Measurements from ENCODE around the gene PSMA3. TPM values are rescaled to one million over a fixed set of nuclear protein-coding genes. Genes with fewer than 3 reads are reported as not detected.

The PSMA3 gene
- total and polyA plus RNA-seq, 12 donors, result 80.9 to 270 (median 162) TPM

- TF ChIP-seq CTCF (IDR thresholded peaks at IDR 0.05), result no peak
- no peak for TF ChIP-seq POLR2A (IDR thresholded peaks at IDR 0.05)
- Histone ChIP-seq H3K27me3 (no peaks in the 10 kb centered on the region), H3K4me3 (no peak overlapping the region), H3K36me3 (replicated peaks in 1 of 2) (peaks cover 0 to 52% of the 10 kb centered on the region in 2 donors), H3K4me1 (replicated peaks in 1 of 2) (peaks cover 7 to 22% of the 10 kb centered on the region in 2 donors), H3K9me3 (replicated peaks in 1 of 3) (no peaks in the 10 kb centered on the region), H3K27ac (no peak overlapping the region)
- 81 to 89% (median 86%) methylated on average over 1 of the region's 1 CpG for WGBS, 4 donors
- DNase-seq, result no peak
- intact Hi-C loops (cut with DNase I), result no loop called here
Measured at GRCh38 chr14:58276208-58276607, 31.6 kb downstream of the PSMA3 start.

- Histone ChIP-seq H3K36me3 (replicated peaks in 1 of 2) (peaks cover 0 to 33% of the 10 kb centered on the region in 2 donors), H3K27me3 (no peaks in the 10 kb centered on the region), H3K27ac (no peak overlapping the region), H3K4me1 (replicated peaks in 1 of 2) (peaks cover 13 to 34% of the 10 kb centered on the region in 2 donors), H3K9me3 (replicated peaks in 1 of 3) (no peaks in the 10 kb centered on the region), H3K4me3 (no peak overlapping the region)
- no peak for DNase-seq
- intact Hi-C loops (cut with DNase I), result no loop called here
- no peak for TF ChIP-seq POLR2A (IDR thresholded peaks at IDR 0.05)
- no peak for TF ChIP-seq CTCF (IDR thresholded peaks at IDR 0.05)
- WGBS, 4 donors, result 95 to 99% (median 96%) methylated on average over 8 of the region's 8 CpGs
Measured at GRCh38 chr14:58278177-58278576, 33.5 kb downstream of the PSMA3 start.

- peak; percentile 57 to 88 (median 70) for DNase-seq
- intact Hi-C loops (cut with DNase I), result no loop called here
- peak overlapping the region; percentile 36 to 82 (median 61) for H3K27ac ChIP-seq
- no peaks in the 10 kb centered on the region for H3K27me3 ChIP-seq
- H3K4me1 ChIP-seq (replicated peaks in 1 of 2), result peaks cover 13 to 32% of the 10 kb centered on the region in 2 donors
- H3K9me3 ChIP-seq (replicated peaks in 1 of 3), result no peaks in the 10 kb centered on the region
- peak overlapping the region in 1 of 4 donors; percentile 19 for H3K4me3 ChIP-seq
- WGBS, 4 donors, result 3 to 6% (median 4%) methylated on average over 4 of the region's 4 CpGs
- TF ChIP-seq CTCF (IDR thresholded peaks at IDR 0.05), result no peak
- no peak for TF ChIP-seq POLR2A (IDR thresholded peaks at IDR 0.05)
- H3K36me3 ChIP-seq (replicated peaks in 1 of 2), result peaks cover 0 to 45% of the 10 kb centered on the region in 2 donors
Measured at GRCh38 chr14:58280954-58281787, 36.5 kb downstream of the PSMA3 start.

GRCh38 chr14:58281969-58282368 lies 37.3 kb downstream of the PSMA3 start:
- Histone ChIP-seq H3K27ac (peak overlapping the region; percentile 26 to 82 (median 61)), H3K4me1 (replicated peaks in 1 of 2) (peaks cover 13 to 32% of the 10 kb centered on the region in 2 donors), H3K4me3 (no peak overlapping the region), H3K36me3 (replicated peaks in 1 of 2) (peaks cover 0 to 49% of the 10 kb centered on the region in 2 donors), H3K9me3 (replicated peaks in 1 of 3) (peaks cover 0 to under 1% (median 0%) of the 10 kb centered on the region in 3 donors), H3K27me3 (no peaks in the 10 kb centered on the region)
- TF ChIP-seq POLR2A (IDR thresholded peaks at IDR 0.05), result no peak
- TF ChIP-seq CTCF (IDR thresholded peaks at IDR 0.05), result no peak
- DNase-seq, result no peak
- intact Hi-C loops (cut with DNase I), result no loop called here
- 56 to 73% (median 61%) methylated on average over 3 of the region's 3 CpGs for WGBS, 4 donors
